Measurements from ENCODE around the gene CPLANE2. TPM values are rescaled to one million over a fixed set of nuclear protein-coding genes. Genes with fewer than 3 reads are reported as not detected.

Gene CPLANE2, protein sequence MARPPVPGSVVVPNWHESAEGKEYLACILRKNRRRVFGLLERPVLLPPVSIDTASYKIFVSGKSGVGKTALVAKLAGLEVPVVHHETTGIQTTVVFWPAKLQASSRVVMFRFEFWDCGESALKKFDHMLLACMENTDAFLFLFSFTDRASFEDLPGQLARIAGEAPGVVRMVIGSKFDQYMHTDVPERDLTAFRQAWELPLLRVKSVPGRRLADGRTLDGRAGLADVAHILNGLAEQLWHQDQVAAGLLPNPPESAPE
- total RNA-seq, result 10.7 and 16.2 TPM in 2 replicates

DNA sequence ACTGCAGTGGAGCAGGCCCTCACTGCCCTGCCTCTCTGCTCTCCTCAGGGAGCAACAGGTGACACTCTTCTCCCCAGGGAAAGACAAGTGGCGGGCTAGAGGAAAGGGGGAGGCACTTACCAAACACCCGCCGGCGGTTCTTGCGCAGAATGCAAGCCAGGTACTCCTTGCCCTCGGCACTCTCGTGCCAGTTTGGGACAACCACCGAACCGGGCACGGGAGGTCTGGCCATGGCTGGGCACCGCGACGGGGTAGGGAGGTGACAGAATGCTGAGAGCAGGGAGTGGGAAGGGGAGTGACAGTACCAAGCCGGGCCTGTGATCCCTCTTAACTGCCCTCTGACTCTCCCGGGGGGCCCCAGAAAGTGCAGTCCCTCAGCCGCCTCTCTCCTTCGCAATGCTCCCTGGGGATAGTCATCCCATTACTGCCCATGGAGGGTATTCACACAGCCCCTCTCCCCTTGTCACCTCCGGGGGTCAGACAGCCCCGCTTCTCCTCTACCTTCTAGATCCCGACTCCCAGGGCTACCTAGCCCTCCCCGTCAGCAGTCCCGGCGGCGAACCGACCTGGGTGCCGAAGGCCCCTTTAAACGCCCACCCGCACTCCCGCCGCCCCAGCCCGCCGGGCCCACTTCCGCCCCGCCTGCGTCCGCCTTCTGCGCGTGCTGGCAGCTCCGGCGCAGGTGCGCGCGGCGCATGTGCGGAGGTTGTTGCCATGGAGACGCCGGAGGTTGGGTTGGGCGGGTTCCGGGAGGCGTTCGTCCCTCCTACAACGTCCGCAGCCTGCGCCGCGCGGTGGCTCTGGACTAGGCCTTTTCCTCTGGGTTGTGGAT, at the start of gene CPLANE2:
TSS of gene CPLANE2 (minus strand) at position 673 of the 832 bp plus-strand sequence. CDS start at position 232, 441 bp downstream.

DNA sequence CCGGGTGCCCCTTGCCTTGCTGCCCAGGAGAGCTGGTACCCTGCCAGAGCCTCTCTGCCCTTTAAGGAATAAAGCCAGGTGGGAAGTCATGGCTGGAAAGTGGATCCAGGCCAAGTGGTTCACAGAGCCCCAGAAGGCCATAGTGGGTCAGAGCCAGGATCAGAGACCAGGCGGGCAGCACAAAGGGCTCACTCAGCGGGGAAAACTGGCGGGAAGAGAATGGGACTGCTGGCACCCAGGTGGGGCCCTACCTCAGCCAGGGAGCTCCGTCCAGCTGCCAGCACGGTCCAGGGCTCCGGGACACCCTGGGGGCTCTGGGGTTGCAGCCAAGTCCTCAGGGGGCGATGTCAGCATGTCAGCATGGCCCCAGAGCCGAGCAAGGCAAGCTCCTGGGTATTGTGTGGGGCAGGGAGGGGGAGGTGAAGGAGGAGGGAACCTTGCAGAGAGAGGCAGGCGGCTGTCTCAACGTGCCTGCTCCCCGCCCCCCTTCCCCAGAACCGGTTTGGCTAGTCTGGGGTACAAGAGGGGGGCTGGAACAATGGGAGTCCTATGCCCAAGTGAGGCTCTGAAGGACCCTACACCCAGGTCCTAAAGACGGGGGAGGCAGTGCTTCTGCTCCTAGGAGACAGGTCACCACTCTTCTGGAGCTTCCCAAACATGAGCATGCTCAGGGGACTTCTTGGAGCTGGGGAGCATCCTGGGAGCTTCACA, 24.6 kb downstream of the CPLANE2 start, which contains the start of gene ARHGEF19:
TSS of gene ARHGEF19 (minus strand) at position 402 of the 711 bp plus-strand sequence. CDS start 3,598 bp downstream, outside the sequence.

Small RNAs within 50 kb of the gene (small RNA-seq; reads per million reads assigned to genes)
- 1.3 reads per million, percentile 27 among the genes with 10 or more reads in this experiment for gene MT1XP1

Other genes with a start within 250 kb of the CPLANE2 start
- gene SRARP, start 232.9 kb downstream of the CPLANE2 start, total RNA-seq, result not detected in 2 replicates
- 20.6 and 22.2 TPM in 2 replicates for gene HSPB7, start 219.1 kb downstream of the CPLANE2 start, total RNA-seq
- gene CLCNKA, start 215.1 kb downstream of the CPLANE2 start, total RNA-seq, result 0.16 TPM in 1 of 2 replicates, not detected in the other
- gene CLCNKB, start 193.4 kb downstream of the CPLANE2 start, total RNA-seq, result 0.24 and 0.32 TPM in 2 replicates
- 0.49 and 0.65 TPM in 2 replicates for gene FAM131C, start 163.5 kb downstream of the CPLANE2 start, total RNA-seq
- 18.2 and 18.5 TPM in 2 replicates for gene EPHA2, start 81.1 kb downstream of the CPLANE2 start, total RNA-seq
- 8.3 and 9.1 TPM in 2 replicates for gene ARHGEF19, start 24.5 kb downstream of the CPLANE2 start, total RNA-seq
- 18.9 and 23.2 TPM in 2 replicates for gene FBXO42, start 115.3 kb upstream of the CPLANE2 start, total RNA-seq
- 80.6 and 90.2 TPM in 2 replicates for gene SZRD1, start 130.1 kb upstream of the CPLANE2 start, total RNA-seq
- not detected in 2 replicates for gene SPATA21, start 200.2 kb upstream of the CPLANE2 start, total RNA-seq
- gene NECAP2, start 203.5 kb upstream of the CPLANE2 start, total RNA-seq, result 89.7 and 93.3 TPM in 2 replicates

All from hair follicle dermal papilla cell (primary cell).